ENCODE data around the gene MED13.

MED13 gene

GRCh38 chr17:62105357-62105756, 40.3 kb upstream of the MED13 start:
- no peak overlapping the region for H3K27ac ChIP-seq
- TF ChIP-seq ZFX (IDR thresholded peaks at IDR 0.05; ENCODE audit: borderline replicate concordance) (no peak), CTCF (IDR thresholded peaks at IDR 0.05) (no peak)

GRCh38 chr17:62101515-62101914, 36.4 kb upstream of the MED13 start:
- no peak overlapping the region for H3K27ac ChIP-seq
- TF ChIP-seq CTCF (IDR thresholded peaks at IDR 0.05) (no peak), ZFX (IDR thresholded peaks at IDR 0.05; ENCODE audit: borderline replicate concordance) (no peak)

GRCh38 chr17:62101090-62101489, 36.0 kb upstream of the MED13 start:
- H3K27ac ChIP-seq, result no peak overlapping the region
- no peak for TF ChIP-seq ZFX (IDR thresholded peaks at IDR 0.05; ENCODE audit: borderline replicate concordance)
- TF ChIP-seq CTCF (IDR thresholded peaks at IDR 0.05), result no peak

- TF ChIP-seq ZFX (IDR thresholded peaks at IDR 0.05; ENCODE audit: borderline replicate concordance) (no peak), CTCF (IDR thresholded peaks at IDR 0.05) (no peak)
- H3K27ac ChIP-seq, result no peak overlapping the region
Observed at GRCh38 chr17:62100055-62100454, 35.0 kb upstream of the MED13 start.

GRCh38 chr17:62099532-62099931, 34.5 kb upstream of the MED13 start:
- H3K27ac ChIP-seq, result no peak overlapping the region
- no peak for TF ChIP-seq CTCF (IDR thresholded peaks at IDR 0.05)
- TF ChIP-seq ZFX (IDR thresholded peaks at IDR 0.05; ENCODE audit: borderline replicate concordance), result no peak

GRCh38 chr17:62098623-62099231, 33.6 kb upstream of the MED13 start:
- no peak for TF ChIP-seq CTCF (IDR thresholded peaks at IDR 0.05)
- TF ChIP-seq ZFX (IDR thresholded peaks at IDR 0.05; ENCODE audit: borderline replicate concordance), result no peak
- H3K27ac ChIP-seq, result no peak overlapping the region

- TF ChIP-seq CTCF (IDR thresholded peaks at IDR 0.05) (no peak), ZFX (IDR thresholded peaks at IDR 0.05; ENCODE audit: borderline replicate concordance) (no peak)
- H3K27ac ChIP-seq, result no peak overlapping the region
Observed at GRCh38 chr17:62096401-62096670, 31.3 kb upstream of the MED13 start.

All from 22Rv1 (cell line).